Endodermal cell (in vitro differentiated cells): ENCODE results near the gene C1QC. TPM values are rescaled to one million over a fixed set of nuclear protein-coding genes. Genes with fewer than 3 reads are reported as not detected.
"Not testable (repeated sequence)": the region's sequence is repeated elsewhere in the genome, so short reads cannot be mapped to it uniquely, and the experiment has no call there.

ENCODE experiments used
- DNase-seq: peaks from one replicate; pipeline ENCODE4 v3.0.0-alpha.2; 2017
- H3K27ac ChIP-seq: 2 replicates; pipeline ENCODE4 v1.5.1; 2013; ENCODE audit warnings: mild to moderate bottlenecking, low read depth, low read length, moderate library complexity
- H3K27me3 ChIP-seq: 2 replicates; pipeline ENCODE4 v1.6.1; 2013; ENCODE audit warnings: mild to moderate bottlenecking, low read length, moderate library complexity; ENCODE audit not compliant: insufficient read depth, control insufficient read depth, poor library complexity, severe bottlenecking
- H3K36me3 ChIP-seq: 2 replicates; pipeline ENCODE4 v1.7.0; 2013; ENCODE audit warnings: mild to moderate bottlenecking, low read length, moderate library complexity; ENCODE audit not compliant: control insufficient read depth, insufficient read depth
- H3K4me1 ChIP-seq: one replicate; pipeline ENCODE4 v1.7.0; 2013; ENCODE audit warnings: low read length; ENCODE audit not compliant: control insufficient read depth, insufficient read depth
- H3K4me3 ChIP-seq: 2 replicates; pipeline ENCODE4 v1.5.1; 2013; ENCODE audit warnings: mild to moderate bottlenecking, low read length, moderate library complexity
- H3K9ac ChIP-seq: 2 replicates; pipeline ENCODE4 v1.6.1; 2013; ENCODE audit warnings: mild to moderate bottlenecking, low read length, moderate library complexity; ENCODE audit not compliant: poor library complexity, severe bottlenecking; ENCODE audit errors: extremely low read depth
- H3K9me3 ChIP-seq: 2 replicates; pipeline ENCODE4 v1.6.1; 2013; ENCODE audit warnings: mild to moderate bottlenecking, low read length, moderate library complexity; ENCODE audit not compliant: control insufficient read depth
- H3K27ac Mint-ChIP-seq: 2 replicates; pipeline ENCODE4 v1.8.0; 2020; ENCODE audit warnings: mixed read lengths
- H3K27me3 Mint-ChIP-seq: 2 replicates; pipeline ENCODE4 v1.8.0; 2021; ENCODE audit warnings: mild to moderate bottlenecking, mixed read lengths; ENCODE audit not compliant: insufficient read depth
- H3K36me3 Mint-ChIP-seq: 2 replicates; pipeline ENCODE4 v1.8.0; 2020; ENCODE audit warnings: low read depth, mixed read lengths
- H3K4me1 Mint-ChIP-seq: 2 replicates; pipeline ENCODE4 v1.8.0; 2020; ENCODE audit warnings: mixed read lengths
- H3K4me3 Mint-ChIP-seq: 2 replicates; pipeline ENCODE4 v1.8.0; 2020; ENCODE audit warnings: mild to moderate bottlenecking, moderate library complexity, mixed read lengths
- H3K9me3 Mint-ChIP-seq: 2 replicates; pipeline ENCODE4 v1.8.0; 2020; ENCODE audit warnings: mild to moderate bottlenecking, mixed read lengths
- WGBS, 2 experiments: methylation state at CpG; one replicate each; pipeline versions ENCODE4 v1.1.5 to v1.1.7; 2013; ENCODE audit warnings: missing lambda C conversion rate in 2 of 2, mixed read lengths in 1 of 2; ENCODE audit not compliant: insufficient coverage in 1 of 2, insufficient read length in 1 of 2; 5-methylcytosine and 5-hydroxymethylcytosine counted together
- total RNA-seq, 2 donors: library from RNA; stranded (reverse); fragmentation: NEBNext Ultra II Directional in 1 of 2; extraction: Animal tissue kit (Norgen Biotek cat#: 25700) in 1 of 2; gene quantifications; 2 replicates in 1 of 2; 3 replicates in 1 of 2; pipeline ENCODE4 v1.2.1, GENCODE V29; 2021
- TF ChIP-seq, protein P1 (sequence below): fragments of 200-600 bp; sonication (generic); conservative IDR thresholded peaks from 2 replicates; pipeline ENCODE4 v1.5.0; 2021; ENCODE audit warnings: antibody characterized with exemption, mild to moderate bottlenecking

Gene C1QC
- total RNA-seq, 2 donors from 2014 or later, result not detected

DNA sequence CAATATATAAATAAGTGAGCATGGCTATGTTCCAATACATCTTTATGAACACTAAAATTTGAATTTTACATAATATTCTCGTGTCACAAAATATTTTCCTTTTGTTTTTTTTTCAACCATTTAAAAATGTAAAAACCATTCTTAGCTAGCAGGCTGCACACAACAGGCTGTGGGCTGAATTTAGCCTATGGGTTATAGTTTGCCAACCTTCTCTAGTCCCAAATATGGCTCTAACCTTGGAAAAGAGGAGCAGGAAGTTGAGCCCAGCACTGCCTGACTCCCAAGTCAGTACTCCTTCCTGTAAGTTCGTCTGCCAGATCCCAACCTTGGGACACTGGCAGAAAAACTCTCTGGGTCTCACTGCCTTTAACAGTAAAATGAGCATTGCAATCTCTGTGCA is 23.0 kb downstream of the C1QC start:
- H3K4me3 Mint-ChIP-seq, result no peak overlapping the region
- WGBS, 2 experiments, result 87 to 94% methylated on average over 2 of the region's 2 CpGs
- no peak overlapping the region for H3K4me3 ChIP-seq
- H3K27me3 Mint-ChIP-seq, result no peaks in the 10 kb centered on the region
- no peaks in the 10 kb centered on the region for H3K9me3 ChIP-seq
- no peaks in the 10 kb centered on the region for H3K36me3 Mint-ChIP-seq
- no peaks in the 10 kb centered on the region for H3K27me3 ChIP-seq
- no peak overlapping the region for H3K27ac ChIP-seq
- H3K4me1 ChIP-seq, result no peaks in the 10 kb centered on the region
- DNase-seq, result no peak
- TF ChIP-seq, protein P1, sequence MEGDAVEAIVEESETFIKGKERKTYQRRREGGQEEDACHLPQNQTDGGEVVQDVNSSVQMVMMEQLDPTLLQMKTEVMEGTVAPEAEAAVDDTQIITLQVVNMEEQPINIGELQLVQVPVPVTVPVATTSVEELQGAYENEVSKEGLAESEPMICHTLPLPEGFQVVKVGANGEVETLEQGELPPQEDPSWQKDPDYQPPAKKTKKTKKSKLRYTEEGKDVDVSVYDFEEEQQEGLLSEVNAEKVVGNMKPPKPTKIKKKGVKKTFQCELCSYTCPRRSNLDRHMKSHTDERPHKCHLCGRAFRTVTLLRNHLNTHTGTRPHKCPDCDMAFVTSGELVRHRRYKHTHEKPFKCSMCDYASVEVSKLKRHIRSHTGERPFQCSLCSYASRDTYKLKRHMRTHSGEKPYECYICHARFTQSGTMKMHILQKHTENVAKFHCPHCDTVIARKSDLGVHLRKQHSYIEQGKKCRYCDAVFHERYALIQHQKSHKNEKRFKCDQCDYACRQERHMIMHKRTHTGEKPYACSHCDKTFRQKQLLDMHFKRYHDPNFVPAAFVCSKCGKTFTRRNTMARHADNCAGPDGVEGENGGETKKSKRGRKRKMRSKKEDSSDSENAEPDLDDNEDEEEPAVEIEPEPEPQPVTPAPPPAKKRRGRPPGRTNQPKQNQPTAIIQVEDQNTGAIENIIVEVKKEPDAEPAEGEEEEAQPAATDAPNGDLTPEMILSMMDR, result no peak
- H3K4me1 Mint-ChIP-seq, result no peaks in the 10 kb centered on the region
- H3K36me3 ChIP-seq, result no peaks in the 10 kb centered on the region
- no peak overlapping the region for H3K9ac ChIP-seq
- H3K9me3 Mint-ChIP-seq, result no peaks in the 10 kb centered on the region
- no peak overlapping the region for H3K27ac Mint-ChIP-seq

DNA sequence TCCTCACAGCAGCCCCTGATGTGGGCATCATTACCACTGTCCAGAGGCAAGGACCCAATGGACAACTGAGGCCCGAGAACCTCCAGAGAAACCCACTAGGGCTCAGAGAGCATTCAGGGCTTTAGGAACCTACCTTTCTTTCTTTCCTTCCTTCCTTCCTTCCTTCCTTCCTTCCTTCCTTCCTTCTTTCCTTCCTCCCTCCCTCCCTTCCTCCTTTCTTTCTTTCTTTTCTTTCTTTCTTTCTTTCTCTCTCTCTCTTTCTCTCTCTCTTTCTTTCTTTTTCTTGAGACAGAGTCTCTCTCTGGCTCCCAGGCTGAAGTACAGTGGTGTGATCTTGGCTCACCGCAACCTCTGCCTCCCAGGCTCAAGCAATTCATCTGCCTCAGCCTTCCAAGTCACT is 25.4 kb downstream of the C1QC start:
- H3K9me3 Mint-ChIP-seq, H3K4me3 Mint-ChIP-seq, H3K27me3 ChIP-seq, H3K27me3 Mint-ChIP-seq, H3K27ac ChIP-seq, H3K4me3 ChIP-seq, H3K4me1 ChIP-seq, H3K4me1 Mint-ChIP-seq, H3K9me3 ChIP-seq, H3K36me3 Mint-ChIP-seq, H3K27ac Mint-ChIP-seq, H3K9ac ChIP-seq, DNase-seq, H3K36me3 ChIP-seq: not testable (repeated sequence)
- WGBS, 2 experiments, result 94% methylated on average over 2 of the region's 2 CpGs; no CpG with 5 or more reads in 1 of the 2 experiments

DNA sequence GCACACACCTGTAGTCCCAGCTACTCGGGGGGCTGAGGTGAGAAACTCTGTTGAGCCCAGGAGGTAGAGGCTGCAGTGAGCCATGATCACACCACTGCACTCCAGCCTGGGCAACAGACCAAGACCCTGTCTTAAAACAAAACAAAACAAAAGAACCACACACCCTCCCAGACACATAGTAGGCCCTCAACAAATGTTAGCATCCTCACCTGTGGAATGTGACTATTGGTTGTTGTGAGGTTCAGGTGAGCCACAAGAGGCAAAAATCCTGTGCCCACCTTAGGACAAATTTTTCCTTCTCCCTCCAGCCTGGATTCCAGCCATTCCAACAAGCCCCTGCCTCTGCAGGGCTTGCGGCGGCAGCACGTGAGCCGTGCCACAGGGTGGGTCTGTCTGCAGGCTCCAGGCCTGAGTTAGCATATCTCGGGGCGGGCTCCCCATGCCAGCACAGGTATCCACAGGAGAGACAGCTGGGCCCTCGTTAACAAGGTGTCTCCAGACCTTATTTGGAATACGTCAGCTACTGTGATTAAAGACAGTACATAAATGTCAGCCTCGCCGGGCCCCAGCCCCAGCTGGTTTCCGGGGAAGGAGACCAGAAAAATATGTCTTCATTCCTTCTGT is 27.0 kb downstream of the C1QC start:
- no peak overlapping the region for H3K27ac Mint-ChIP-seq
- Histone ChIP-seq H3K36me3 (no peaks in the 10 kb centered on the region), H3K27me3 (no peaks in the 10 kb centered on the region), H3K9me3 (no peaks in the 10 kb centered on the region), H3K4me1 (peaks cover 2% of the 10 kb centered on the region), H3K9ac (no peak overlapping the region), H3K27ac (no peak overlapping the region), H3K4me3 (no peak overlapping the region)
- H3K9me3 Mint-ChIP-seq, result no peaks in the 10 kb centered on the region
- no peaks in the 10 kb centered on the region for H3K4me1 Mint-ChIP-seq
- no peak for DNase-seq
- no peaks in the 10 kb centered on the region for H3K36me3 Mint-ChIP-seq
- no peak overlapping the region for H3K4me3 Mint-ChIP-seq
- TF ChIP-seq, protein P1, result no peak
- 82 to 89% methylated on average over 10 to 12 of the region's 12 CpGs for WGBS, 2 experiments
- no peaks in the 10 kb centered on the region for H3K27me3 Mint-ChIP-seq

DNA sequence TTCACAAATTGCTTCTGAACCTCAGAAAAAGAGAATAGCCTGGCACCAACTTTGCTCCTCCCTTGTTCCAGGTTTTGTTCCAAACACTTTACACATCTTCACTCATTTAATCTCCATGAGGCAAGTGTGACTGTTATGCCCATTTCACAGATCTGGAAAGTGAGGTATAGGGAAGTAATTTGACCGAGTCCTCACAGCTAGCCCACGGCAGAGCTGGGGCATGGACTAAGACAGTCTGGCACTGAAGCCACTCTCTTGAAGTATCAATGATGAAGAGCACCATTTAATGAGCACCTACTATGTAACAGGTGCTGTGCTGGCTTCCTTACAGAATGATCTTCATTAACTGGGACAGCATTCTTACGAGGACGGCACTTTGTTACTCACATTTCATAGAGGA is 28.6 kb downstream of the C1QC start:
- Mint-ChIP-seq H3K4me3 (no peak overlapping the region), H3K4me1 (no peaks in the 10 kb centered on the region), H3K27ac (no peak overlapping the region), H3K36me3 (no peaks in the 10 kb centered on the region), H3K27me3 (no peaks in the 10 kb centered on the region), H3K9me3 (no peaks in the 10 kb centered on the region)
- TF ChIP-seq, protein P1, result no peak
- Histone ChIP-seq H3K27me3 (no peaks in the 10 kb centered on the region), H3K4me1 (peaks cover 2% of the 10 kb centered on the region), H3K9me3 (no peaks in the 10 kb centered on the region), H3K27ac (no peak overlapping the region), H3K9ac (no peak overlapping the region), H3K4me3 (no peak overlapping the region), H3K36me3 (no peaks in the 10 kb centered on the region)
- WGBS, 2 experiments, result 94 to 97% methylated on average over 4 of the region's 4 CpGs
- no peak for DNase-seq
